ENCODE data around the gene MEG3.

DNA sequence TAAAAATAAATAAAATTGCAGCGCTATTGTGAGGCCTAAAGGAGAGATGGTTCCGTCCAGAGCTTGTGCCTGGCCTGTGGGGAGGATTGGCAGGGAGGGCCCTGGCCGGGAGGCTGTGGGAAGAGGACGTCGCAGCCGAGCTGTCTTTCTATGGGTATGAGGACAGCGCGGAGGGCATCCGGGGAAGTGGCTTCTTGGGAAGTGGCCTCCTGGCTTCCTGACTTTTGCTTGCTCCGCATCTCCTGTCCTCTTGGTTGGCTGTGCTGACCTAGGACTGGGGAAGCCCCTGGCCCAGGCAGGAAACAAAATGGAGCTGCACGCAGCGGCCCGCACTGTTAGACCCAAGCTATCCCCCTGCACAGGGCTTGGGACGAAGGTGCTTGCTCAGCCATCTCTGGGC, 22.2 kb upstream of the MEG3 start:
- TF ChIP-seq CTCF (IDR thresholded peaks at IDR 0.05) (no peak), POLR2A (IDR thresholded peaks at IDR 0.05) (no peak)

All from lower leg skin (tissue), 3 donors.